Measurements from ENCODE around the gene OSBPL3. TPM values are rescaled to one million over a fixed set of nuclear protein-coding genes. Genes with fewer than 3 reads are reported as not detected.

OSBPL3 gene
- total RNA-seq, 1 experiment from 2014 or later = 8.6 TPM

GRCh38 chr7:24779283-24779655 lies 200.7 kb downstream of the OSBPL3 start:
- Histone ChIP-seq H2BK5ac (ENCODE audit: insufficient read length, low read length) (no peak overlapping the region), H4K91ac (ENCODE audit: insufficient read length, low read depth, low read length) (no peak overlapping the region), H2BK20ac (ENCODE audit: low read depth, low read length, poor library complexity, severe bottlenecking) (no peak overlapping the region), H3K18ac (ENCODE audit: insufficient read length, low read depth, low read length) (no peak overlapping the region), H4K5ac (ENCODE audit: insufficient read length, low read depth, low read length) (no peak overlapping the region), H3K4me2 (ENCODE audit: insufficient read depth, insufficient read length, low read length) (no peak overlapping the region), H2AK5ac (ENCODE audit: insufficient read length, low read length) (no peak overlapping the region), H3K9ac (ENCODE audit: extremely low read depth, insufficient read length, low read length) (no peak overlapping the region), H3K4ac (ENCODE audit: low read depth, low read length) (no peak overlapping the region), H2BK15ac (ENCODE audit: low read depth, low read length) (no peak overlapping the region), H3K27ac (ENCODE audit: insufficient read length, low read depth, low read length) (no peak overlapping the region), H3K23me2 (ENCODE audit: insufficient read length, low read depth, low read length, poor library complexity, severe bottlenecking) (no peaks in the 10 kb centered on the region), H4K20me1 (ENCODE audit: control insufficient read depth, insufficient read depth, insufficient read length) (no peaks in the 10 kb centered on the region), H2BK120ac (ENCODE audit: low read depth, low read length, poor library complexity, severe bottlenecking) (no peak overlapping the region), H2BK12ac (ENCODE audit: insufficient read length, low read depth, low read length) (no peak overlapping the region), H3K23ac (ENCODE audit: insufficient read length, low read depth, low read length) (no peak overlapping the region), H3K14ac (ENCODE audit: insufficient read depth, low read length) (no peak overlapping the region), H3K79me1 (ENCODE audit: insufficient read depth, low read depth, low read length, poor library complexity, severe bottlenecking) (no peaks in the 10 kb centered on the region), H3K79me2 (ENCODE audit: insufficient read depth, low read length) (no peaks in the 10 kb centered on the region), H2AFZ (ENCODE audit: low read length) (no peak overlapping the region), H4K8ac (replicated peaks; ENCODE audit: insufficient read length, low read depth, low read length) (no peak overlapping the region), H3K27me3 (ENCODE audit: insufficient read depth, low read length) (no peaks in the 10 kb centered on the region), H3K56ac (ENCODE audit: insufficient read length, low read depth, low read length) (no peak overlapping the region), H3K9me3 (ENCODE audit: control insufficient read depth, low read depth, low read length) (no peaks in the 10 kb centered on the region), H3T11ph (ENCODE audit: low read length) (no peak overlapping the region), H3K4me1 (ENCODE audit: insufficient read depth, low read length) (peaks cover 3% of the 10 kb centered on the region; the same call in 1 of the 2 replicates)
- Mint-ChIP-seq H3K27ac (no peak overlapping the region), H3K4me3 (no peak overlapping the region), H3K27me3 (ENCODE audit: low read depth) (no peaks in the 10 kb centered on the region; the same call in 1 of the 2 replicates), H3K9me3 (peaks cover 8 to 15% of the 10 kb centered on the region in 2 experiments), H3K36me3 (ENCODE audit: insufficient read depth in 1 of 3, low read depth in 3 of 3) (peaks cover 5 to 8% (median 6%) of the 10 kb centered on the region in 3 experiments; a peak in 6 of 7 replicates), H3K4me1 (peaks cover 4 to 5% of the 10 kb centered on the region in 2 experiments; a peak in 3 of 4 replicates)
- DNase-seq = no peak
- TF ChIP-seq CTCF (conservative IDR thresholded peaks at IDR 0.05) = no peak
- WGBS (ENCODE audit: extremely low coverage, insufficient read length, low lambda C conversion rate) = no CpG with 5 or more reads among the region's 2 CpGs

All from H9 (cell line).